RPMI8226 (cell line): Measurements from ENCODE around the gene CT45A8.
"Not testable (repeated sequence)": the region's sequence is repeated elsewhere in the genome, so short reads cannot be mapped to it uniquely, and the experiment has no call there.

ENCODE experiments used
- DNase-seq: peaks from one replicate; pipeline ENCODE4 v3.0.0-alpha.2; 2015

CT45A8 gene, protein sequence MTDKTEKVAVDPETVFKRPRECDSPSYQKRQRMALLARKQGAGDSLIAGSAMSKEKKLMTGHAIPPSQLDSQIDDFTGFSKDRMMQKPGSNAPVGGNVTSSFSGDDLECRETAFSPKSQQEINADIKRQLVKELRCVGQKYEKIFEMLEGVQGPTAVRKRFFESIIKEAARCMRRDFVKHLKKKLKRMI

DNA sequence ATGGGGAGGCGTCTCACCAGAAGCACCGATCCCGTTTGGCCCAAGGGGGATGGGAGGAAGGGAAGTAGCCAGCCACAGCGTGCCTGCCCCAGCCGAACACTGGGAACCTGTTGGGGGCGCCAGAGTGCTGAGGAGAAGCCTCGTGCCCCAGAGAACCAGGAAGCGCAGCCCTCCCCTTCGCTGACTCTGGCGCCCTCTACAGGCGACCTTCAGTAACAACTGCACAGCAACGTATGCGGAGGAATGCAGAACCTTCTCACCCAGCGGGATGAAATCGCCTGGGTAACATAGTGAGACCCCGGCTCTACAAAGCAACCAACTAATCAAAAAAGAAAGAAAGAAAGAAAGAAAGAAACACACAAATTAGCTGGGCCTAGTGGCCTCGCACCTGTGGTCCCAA is at the start of gene CT45A8:
CT45A8 (minus strand) TSS at position 101 of the 400 bp plus-strand sequence. CDS start 3,755 bp downstream, outside the sequence.
- DNase-seq: not testable (repeated sequence)

DNA sequence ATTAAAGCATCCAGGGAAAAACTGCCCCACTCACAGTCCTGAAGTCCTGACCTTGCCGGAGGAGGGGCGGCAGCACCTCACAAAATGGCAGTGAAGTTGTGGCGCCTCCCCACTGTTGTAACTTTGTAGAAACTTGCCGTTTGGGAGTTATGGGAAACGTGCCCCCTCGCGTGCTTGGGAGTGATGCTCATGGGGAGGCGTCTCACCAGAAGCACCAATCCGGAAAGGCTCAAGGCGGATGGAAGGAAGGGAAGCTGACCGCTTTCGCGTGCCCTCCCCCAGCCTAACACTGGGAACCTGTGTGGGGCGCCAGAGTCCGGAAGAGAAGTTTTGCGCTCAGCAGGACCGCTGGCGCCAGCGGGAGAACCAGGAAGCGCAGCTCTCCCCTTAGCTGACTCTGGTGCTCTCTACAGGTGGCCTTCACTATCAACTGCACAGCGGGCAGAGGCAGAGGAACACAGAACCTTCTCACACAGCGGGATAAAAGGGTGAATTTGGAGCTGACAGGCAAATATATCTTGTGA is 39.0 kb upstream of the CT45A8 start, which contains the start of the genes CT45A10 and SAGE1:
CT45A10 (minus strand) TSS at position 151 of the 524 bp plus-strand sequence. CDS start 8,100 bp downstream, outside the sequence.
SAGE1 (plus strand) TSS at position 423 of the 524 bp plus-strand sequence. CDS start 2,527 bp downstream, outside the sequence.
- DNase-seq: no peak

DNA sequence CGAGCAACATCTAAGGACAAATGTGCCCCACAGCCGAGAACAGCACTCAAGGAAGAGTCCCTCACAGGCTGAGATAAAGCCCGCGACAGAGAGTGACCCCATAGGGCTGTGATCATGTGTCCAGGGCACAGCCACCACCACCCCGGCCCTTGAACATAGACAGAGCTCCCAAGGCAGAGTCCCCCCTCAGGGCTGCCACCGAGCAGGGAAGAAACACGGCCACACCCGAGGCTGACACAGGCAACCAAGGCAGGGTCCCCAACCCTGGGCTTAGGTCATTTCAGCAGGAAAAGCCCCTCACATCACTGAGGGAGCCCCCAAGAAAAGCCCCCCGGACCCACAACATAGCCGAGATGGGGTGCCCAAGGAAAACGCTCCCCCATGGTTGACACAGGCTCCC is 38.4 kb upstream of the CT45A8 start:
- no peak for DNase-seq

DNA sequence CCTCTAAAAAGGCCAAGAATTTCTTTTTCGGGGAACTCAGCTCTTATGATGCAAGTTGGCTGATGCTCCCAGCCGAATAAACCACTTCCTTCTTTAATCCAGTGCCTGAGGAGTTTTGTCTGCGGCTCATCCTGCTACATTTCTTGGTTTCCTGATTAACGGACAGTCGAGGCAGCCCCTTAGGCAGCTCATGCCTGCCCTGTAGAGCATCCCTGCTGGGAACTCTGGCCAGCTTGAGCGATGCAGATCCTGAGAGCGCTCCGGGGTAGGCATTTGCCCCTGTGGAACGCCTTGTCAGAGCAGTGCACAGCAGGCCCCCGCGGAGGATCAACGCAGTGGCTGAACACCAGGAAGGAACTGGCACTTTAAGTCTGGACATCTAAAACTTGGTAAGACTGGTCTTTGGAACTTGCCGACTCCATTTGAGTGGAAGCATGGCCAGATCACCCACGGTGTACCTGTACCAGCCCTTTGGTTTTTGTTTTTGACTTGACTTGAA is 35.8 kb upstream of the CT45A8 start:
- DNase-seq: no peak

DNA sequence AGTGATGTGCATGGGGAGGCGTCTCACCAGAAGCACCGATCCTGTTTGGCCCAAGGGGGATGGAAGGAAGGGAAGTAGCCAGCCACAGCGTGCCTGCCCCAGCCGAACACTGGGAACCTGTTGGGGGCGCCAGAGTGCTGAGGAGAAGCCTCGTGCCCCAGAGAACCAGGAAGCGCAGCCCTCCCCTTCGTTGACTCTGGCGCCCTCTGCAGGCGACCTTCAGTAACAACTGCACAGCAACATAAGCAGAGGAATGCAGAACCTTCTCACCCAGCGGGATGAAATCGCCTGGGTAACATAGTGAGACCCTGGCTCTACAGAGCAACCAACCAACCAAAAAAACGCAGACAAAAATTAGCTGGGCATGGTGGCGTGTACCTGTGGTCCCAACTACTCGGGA is 34.6 kb upstream of the CT45A8 start:
- DNase-seq: peak; percentile 33

DNA sequence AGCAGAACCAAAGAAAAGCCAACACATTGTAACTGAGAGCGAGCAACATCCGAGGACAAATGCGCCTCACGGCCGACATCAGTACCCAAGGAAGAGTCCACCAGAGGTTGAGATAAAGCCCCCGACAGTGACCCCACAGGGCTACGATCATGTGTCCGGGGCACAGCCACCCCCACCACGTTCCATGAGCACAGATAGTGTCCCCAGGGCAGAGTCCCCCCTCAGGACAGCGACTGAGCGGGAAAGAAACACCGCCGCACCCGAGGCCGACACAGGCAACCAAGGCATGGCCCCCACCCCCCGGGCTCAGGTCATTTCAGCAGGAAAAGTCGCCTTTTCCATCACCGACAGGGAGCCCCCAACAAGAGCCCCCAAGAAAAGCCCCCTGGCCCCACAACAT is 33.9 kb upstream of the CT45A8 start:
- not testable (repeated sequence) for DNase-seq

DNA sequence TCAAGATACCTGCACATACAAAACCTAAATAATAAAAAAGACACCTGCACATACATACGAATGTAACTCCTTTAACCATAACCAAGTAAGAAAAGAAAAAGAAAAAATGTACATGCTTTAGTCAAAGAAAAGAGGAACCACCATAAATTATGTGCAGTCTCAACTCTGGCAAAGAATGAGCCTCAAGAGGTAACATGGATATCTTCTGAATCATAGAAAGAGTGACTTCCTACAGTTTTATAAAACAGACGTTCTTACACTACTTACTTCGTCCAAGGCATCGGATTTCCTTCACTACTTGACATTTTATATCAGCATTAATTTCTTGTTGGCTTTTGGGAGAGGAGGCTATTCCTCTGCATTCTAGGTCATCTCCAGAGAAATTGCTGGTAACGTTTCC is 28.4 kb upstream of the CT45A8 start:
- not testable (repeated sequence) for DNase-seq

DNA sequence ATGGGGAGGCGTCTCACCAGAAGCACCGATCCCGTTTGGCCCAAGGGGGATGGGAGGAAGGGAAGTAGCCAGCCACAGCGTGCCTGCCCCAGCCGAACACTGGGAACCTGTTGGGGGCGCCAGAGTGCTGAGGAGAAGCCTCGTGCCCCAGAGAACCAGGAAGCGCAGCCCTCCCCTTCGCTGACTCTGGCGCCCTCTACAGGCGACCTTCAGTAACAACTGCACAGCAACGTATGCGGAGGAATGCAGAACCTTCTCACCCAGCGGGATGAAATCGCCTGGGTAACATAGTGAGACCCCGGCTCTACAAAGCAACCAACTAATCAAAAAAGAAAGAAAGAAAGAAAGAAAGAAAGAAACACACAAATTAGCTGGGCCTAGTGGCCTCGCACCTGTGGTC is 17.4 kb upstream of the CT45A8 start, which contains the start of gene CT45A9:
CT45A9 (minus strand) TSS at position 101 of the 400 bp plus-strand sequence. CDS start 3,751 bp downstream, outside the sequence.
- DNase-seq: not testable (repeated sequence)

DNA sequence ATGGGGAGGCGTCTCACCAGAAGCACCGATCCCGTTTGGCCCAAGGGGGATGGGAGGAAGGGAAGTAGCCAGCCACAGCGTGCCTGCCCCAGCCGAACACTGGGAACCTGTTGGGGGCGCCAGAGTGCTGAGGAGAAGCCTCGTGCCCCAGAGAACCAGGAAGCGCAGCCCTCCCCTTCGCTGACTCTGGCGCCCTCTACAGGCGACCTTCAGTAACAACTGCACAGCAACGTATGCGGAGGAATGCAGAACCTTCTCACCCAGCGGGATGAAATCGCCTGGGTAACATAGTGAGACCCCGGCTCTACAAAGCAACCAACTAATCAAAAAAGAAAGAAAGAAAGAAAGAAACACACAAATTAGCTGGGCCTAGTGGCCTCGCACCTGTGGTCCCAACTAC is 17.2 kb downstream of the CT45A8 start, which contains the start of gene CT45A7:
CT45A7 (minus strand) TSS at position 101 of the 400 bp plus-strand sequence. CDS start 3,747 bp downstream, outside the sequence.
- not testable (repeated sequence) for DNase-seq

DNA sequence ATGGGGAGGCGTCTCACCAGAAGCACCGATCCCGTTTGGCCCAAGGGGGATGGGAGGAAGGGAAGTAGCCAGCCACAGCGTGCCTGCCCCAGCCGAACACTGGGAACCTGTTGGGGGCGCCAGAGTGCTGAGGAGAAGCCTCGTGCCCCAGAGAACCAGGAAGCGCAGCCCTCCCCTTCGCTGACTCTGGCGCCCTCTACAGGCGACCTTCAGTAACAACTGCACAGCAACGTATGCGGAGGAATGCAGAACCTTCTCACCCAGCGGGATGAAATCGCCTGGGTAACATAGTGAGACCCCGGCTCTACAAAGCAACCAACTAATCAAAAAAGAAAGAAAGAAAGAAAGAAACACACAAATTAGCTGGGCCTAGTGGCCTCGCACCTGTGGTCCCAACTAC is 34.4 kb downstream of the CT45A8 start, which contains the start of gene CT45A2:
CT45A2 (minus strand) TSS at position 101 of the 400 bp plus-strand sequence. CDS start 3,747 bp downstream, outside the sequence.
- DNase-seq: not testable (repeated sequence)

DNA sequence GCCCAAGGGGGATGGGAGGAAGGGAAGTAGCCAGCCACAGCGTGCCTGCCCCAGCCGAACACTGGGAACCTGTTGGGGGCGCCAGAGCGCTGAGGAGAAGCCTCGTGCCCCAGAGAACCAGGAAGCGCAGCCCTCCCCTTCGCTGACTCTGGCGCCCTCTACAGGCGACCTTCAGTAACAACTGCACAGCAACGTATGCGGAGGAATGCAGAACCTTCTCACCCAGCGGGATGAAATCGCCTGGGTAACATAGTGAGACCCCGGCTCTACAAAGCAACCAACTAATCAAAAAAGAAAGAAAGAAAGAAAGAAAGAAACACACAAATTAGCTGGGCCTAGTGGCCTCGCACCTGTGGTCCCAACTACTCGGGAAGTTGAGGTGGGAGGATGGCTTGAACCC is 51.7 kb downstream of the CT45A8 start, which contains the start of gene CT45A6:
CT45A6 (minus strand) TSS at position 101 of the 400 bp plus-strand sequence. CDS start 3,794 bp downstream, outside the sequence.
- not testable (repeated sequence) for DNase-seq
